SH-SY5Y (cell line): ENCODE measurements around the gene WDR64.

Experiments
- GATA2 ChIP-seq: IDR thresholded peaks from 2 replicates; pipeline ENCODE4 v1.6.1; 2011; ENCODE audit warnings: mild to moderate bottlenecking, low read depth, low read length
- GATA3 ChIP-seq: IDR thresholded peaks from 2 replicates; pipeline ENCODE4 v1.6.1; 2011; ENCODE audit warnings: low read depth, mild to moderate bottlenecking, low read length, moderate library complexity

GRCh38 chr1:241742084-241742483 is 90.0 kb downstream of the WDR64 start:
- TF ChIP-seq GATA2 (no peak), GATA3 (no peak)
